SK-N-SH (cell line): Measurements from ENCODE around the gene TUT1. TPM values are rescaled to one million over a fixed set of nuclear protein-coding genes. Genes with fewer than 3 reads are reported as not detected.

ENCODE experiments used
- CTCF ChIA-PET: fragments of 300-600, 350-600 bp; formaldehyde crosslinking; extraction: SDS; loops from one replicate; lab custom pipeline; 2021; lab: Yijun Ruan, JAX
- POLR2A ChIA-PET: fragments of 350-600 bp; sonication (Branson Sonifier 250); formaldehyde crosslinking; extraction: SDS; loops from one replicate; lab custom pipeline; 2020; ENCODE audit warnings: antibody characterized with exemption, inconsistent platforms; lab: Yijun Ruan, JAX
- DNase-seq: peaks from one replicate; pipeline ENCODE4 v3.0.0; 2012
- H2AFZ ChIP-seq: fragments of 200-600 bp; sonication (generic); 2 replicates; pipeline ENCODE4 v1.8.1; 2016; ENCODE audit warnings: antibody characterized with exemption, mild to moderate bottlenecking, low read depth
- H3F3A ChIP-seq: fragments of 200-600 bp; sonication (generic); replicated peaks from 2 replicates; pipeline ENCODE3; 2016; ENCODE audit warnings: antibody characterized with exemption, mild to moderate bottlenecking; ENCODE audit not compliant: insufficient read depth
- H3K27ac ChIP-seq, 2 experiments: fragments of 200-500 bp in 1 of 2; fragments of 200-600 bp in 1 of 2; sonication (Bioruptor generic) in 1 of 2; sonication (generic), shearing (Covaris generic) in 1 of 2; 2 replicates each; pipeline versions ENCODE4 v1.5.1 to v1.6.1; 2014 to 2016; ENCODE audit warnings: low read depth in 2 of 2, inconsistent platforms in 1 of 2, low read length in 1 of 2, mild to moderate bottlenecking in 1 of 2, mixed read lengths in 1 of 2
- H3K27me3 ChIP-seq: fragments of 200-600 bp; sonication (generic), shearing (Covaris generic); 2 replicates; pipeline ENCODE4 v1.6.1; 2016; ENCODE audit warnings: mixed run types; ENCODE audit not compliant: insufficient read depth
- H3K36me3 ChIP-seq, 2 experiments: fragments of 200-500 bp in 1 of 2; fragments of 200-600 bp in 1 of 2; sonication (Bioruptor generic) in 1 of 2; sonication (generic) in 1 of 2; replicated peaks in 1 of 2; 2 replicates each; pipeline versions ENCODE3 to v1.5.1; 2014 to 2016; ENCODE audit warnings: low read length in 1 of 2, mild to moderate bottlenecking in 1 of 2; ENCODE audit not compliant: insufficient read depth in 2 of 2, control insufficient read depth in 1 of 2
- H3K4me1 ChIP-seq, 2 experiments: fragments of 200-500 bp in 1 of 2; fragments of 200-600 bp in 1 of 2; sonication (Bioruptor generic) in 1 of 2; sonication (generic), shearing (Covaris generic) in 1 of 2; 2 replicates each; pipeline versions ENCODE4 v1.5.1 to v1.6.1; 2014 to 2016; ENCODE audit warnings: low read depth in 1 of 2, low read length in 1 of 2, mixed run types in 1 of 2; ENCODE audit not compliant: insufficient read depth in 2 of 2, control insufficient read depth in 1 of 2
- H3K4me2 ChIP-seq: fragments of 200-600 bp; sonication (generic), shearing (Covaris generic); 2 replicates; pipeline ENCODE4 v1.6.1; 2017; ENCODE audit warnings: mixed run types
- H3K4me3 ChIP-seq, 2 experiments: fragments of 200-500 bp in 1 of 2; fragments of 200-600 bp in 1 of 2; sonication (Bioruptor generic) in 1 of 2; sonication (generic), shearing (Covaris generic) in 1 of 2; 2 replicates each; pipeline versions ENCODE4 v1.5.1 to v1.8.1; 2014 to 2016; ENCODE audit warnings: low read depth in 2 of 2, inconsistent platforms in 1 of 2, low read length in 1 of 2, mild to moderate bottlenecking in 1 of 2, mixed read lengths in 1 of 2, moderate library complexity in 1 of 2
- H3K79me2 ChIP-seq: fragments of 200-600 bp; sonication (generic); 2 replicates; pipeline ENCODE4 v1.8.1; 2017; ENCODE audit warnings: mild to moderate bottlenecking; ENCODE audit not compliant: insufficient read depth
- H3K9ac ChIP-seq: fragments of 200-600 bp; sonication (generic); 2 replicates; pipeline ENCODE4 v1.6.1; 2017; ENCODE audit warnings: mixed run types
- H3K9me2 ChIP-seq: fragments of 200-600 bp; sonication (generic); 2 replicates; pipeline ENCODE4 v1.6.1; 2017; ENCODE audit warnings: mixed run types
- H3K9me3 ChIP-seq: fragments of 200-600 bp; sonication (generic); 2 replicates; pipeline ENCODE4 v1.6.1; 2017; ENCODE audit warnings: mixed run types, mild to moderate bottlenecking, moderate library complexity
- H4K20me1 ChIP-seq: fragments of 200-600 bp; sonication (generic); 2 replicates; pipeline ENCODE4 v1.6.1; 2017; ENCODE audit warnings: mild to moderate bottlenecking, mixed run types; ENCODE audit not compliant: insufficient read depth
- PBX3 ChIP-seq: IDR thresholded peaks from 2 replicates; pipeline ENCODE4; 2012
- RXRA ChIP-seq: IDR thresholded peaks from 2 replicates; pipeline ENCODE4 v1.4.0; 2012; ENCODE audit warnings: low read depth, mild to moderate bottlenecking, borderline replicate concordance
- SIN3A ChIP-seq: IDR thresholded peaks from 2 replicates; pipeline ENCODE4 v1.6.1; 2012; ENCODE audit warnings: low read depth, mild to moderate bottlenecking, low read length, moderate library complexity, borderline replicate concordance
- TAF1 ChIP-seq: IDR thresholded peaks from 2 replicates; pipeline ENCODE4 v1.6.1; 2012; ENCODE audit warnings: low read depth, mild to moderate bottlenecking, low read length, moderate library complexity, borderline replicate concordance
- WGBS: methylation state at CpG from one replicate; pipeline ENCODE4 v1.1.6; 2017; ENCODE audit warnings: low lambda C conversion rate; 5-methylcytosine and 5-hydroxymethylcytosine counted together
- polyA plus RNA-seq, 3 experiments: library from polyadenylated mRNA; depleted of rRNA; stranded (reverse); fragments of >200 nt; gene quantifications; 2 replicates each; pipeline ENCODE4 v1.2.3, GENCODE V29; 2012
- TF ChIP-seq, protein P1 (sequence below): IDR thresholded peaks from 2 replicates; pipeline ENCODE4 v1.4.0; 2012; ENCODE audit warnings: low read depth, borderline replicate concordance

TUT1 gene
- polyA plus RNA-seq, 1 of the 3 experiments (the other 2 are of a cell fraction): 27.3 TPM

DNA sequence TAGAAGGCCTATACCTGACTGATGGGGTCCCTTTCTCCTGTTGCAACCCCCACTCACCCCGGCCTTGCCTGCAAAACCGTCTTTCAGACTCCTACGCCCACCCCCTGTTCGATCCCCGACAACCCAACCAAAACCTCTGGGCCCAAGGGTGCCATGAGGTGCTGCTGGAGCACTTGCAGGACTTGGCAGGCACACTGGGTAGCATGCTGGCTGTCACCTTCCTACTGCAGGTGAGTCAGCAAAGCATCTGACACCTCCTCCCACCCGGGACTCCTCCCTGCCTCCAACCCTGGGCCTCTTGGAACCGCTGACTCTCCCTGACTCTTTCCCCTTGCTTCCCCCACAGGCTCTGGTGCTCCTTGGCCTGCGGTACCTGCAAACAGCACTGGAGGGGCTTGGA, 23.0 kb upstream of the TUT1 start:
- no peak overlapping the region for H2AFZ ChIP-seq
- peaks cover 28% of the 10 kb centered on the region for H3K79me2 ChIP-seq
- H3F3A ChIP-seq: peaks cover 27% of the 10 kb centered on the region
- CTCF ChIA-PET: interaction anchor here (1.4 to 4.1 kb wide), 3 partner anchors 14 to 41 kb away, joined by 4 to 23 read pairs (median 6); partner anchors contain the start of gene MTA2
- no peak overlapping the region for H3K9ac ChIP-seq
- no peaks in the 10 kb centered on the region for H3K9me3 ChIP-seq
- H3K4me2 ChIP-seq: no peak overlapping the region
- H3K4me1 ChIP-seq: peaks cover 4 to 24% of the 10 kb centered on the region in 2 experiments; a peak in 2 of 4 replicates
- no peaks in the 10 kb centered on the region for H3K9me2 ChIP-seq
- no peak overlapping the region; a peak in 1 of 4 replicates for H3K27ac ChIP-seq
- 0 out of 2 replicates have a peak, but pooled peaks have one; percentile 33 for TF ChIP-seq SIN3A
- TF ChIP-seq TAF1: no peak
- TF ChIP-seq, protein P1, sequence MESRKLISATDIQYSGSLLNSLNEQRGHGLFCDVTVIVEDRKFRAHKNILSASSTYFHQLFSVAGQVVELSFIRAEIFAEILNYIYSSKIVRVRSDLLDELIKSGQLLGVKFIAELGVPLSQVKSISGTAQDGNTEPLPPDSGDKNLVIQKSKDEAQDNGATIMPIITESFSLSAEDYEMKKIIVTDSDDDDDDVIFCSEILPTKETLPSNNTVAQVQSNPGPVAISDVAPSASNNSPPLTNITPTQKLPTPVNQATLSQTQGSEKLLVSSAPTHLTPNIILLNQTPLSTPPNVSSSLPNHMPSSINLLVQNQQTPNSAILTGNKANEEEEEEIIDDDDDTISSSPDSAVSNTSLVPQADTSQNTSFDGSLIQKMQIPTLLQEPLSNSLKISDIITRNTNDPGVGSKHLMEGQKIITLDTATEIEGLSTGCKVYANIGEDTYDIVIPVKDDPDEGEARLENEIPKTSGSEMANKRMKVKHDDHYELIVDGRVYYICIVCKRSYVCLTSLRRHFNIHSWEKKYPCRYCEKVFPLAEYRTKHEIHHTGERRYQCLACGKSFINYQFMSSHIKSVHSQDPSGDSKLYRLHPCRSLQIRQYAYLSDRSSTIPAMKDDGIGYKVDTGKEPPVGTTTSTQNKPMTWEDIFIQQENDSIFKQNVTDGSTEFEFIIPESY: no peak
- no peaks in the 10 kb centered on the region for H3K27me3 ChIP-seq
- H4K20me1 ChIP-seq: no peaks in the 10 kb centered on the region
- POLR2A ChIA-PET: interaction anchor here (1.1 kb wide), 1 partner anchor 15 kb away, joined by 4 read pairs; no protein-coding TSS in a partner anchor
- peaks cover 14 to 15% of the 10 kb centered on the region in 2 experiments for H3K36me3 ChIP-seq
- no peak overlapping the region for H3K4me3 ChIP-seq
- 88% methylated on average over 8 of the region's 8 CpGs for whole genome bisulfite sequencing
- DNase-seq: no peak

- WGBS: 54% methylated on average over 5 of the region's 15 CpGs
- POLR2A ChIA-PET: interaction anchor here (1.1 to 2.7 kb wide), 6 partner anchors 8 to 59 kb away, joined by 4 to 17 read pairs (median 6); partner anchors contain the start of genes B3GAT3, C11orf98, CSKMT and LBHD1
- no peak for TF ChIP-seq RXRA
- 0 out of 2 replicates have a peak, but pooled peaks have one; percentile 0 for TF ChIP-seq PBX3
- peak overlapping the region; percentile 70 to 92 for H3K27ac ChIP-seq
- H3F3A ChIP-seq: peaks cover 27% of the 10 kb centered on the region
- CTCF ChIA-PET: interaction anchor here (0.6 to 6.9 kb wide), 11 partner anchors 8 to 218 kb away, joined by 3 to 69 read pairs (median 6); partner anchors contain the start of genes B3GAT3, MTA2 and TUT1
- H3K79me2 ChIP-seq: peaks cover 18% of the 10 kb centered on the region; the same call in 1 of the 2 replicates
- H3K27me3 ChIP-seq: no peaks in the 10 kb centered on the region
- no peaks in the 10 kb centered on the region for H4K20me1 ChIP-seq
- no peak for DNase-seq
- H3K9ac ChIP-seq: no peak overlapping the region
- peaks cover 4 to 24% of the 10 kb centered on the region in 2 experiments; a peak in 2 of 4 replicates for H3K4me1 ChIP-seq
- H3K4me3 ChIP-seq: peak overlapping the region in 1 of 2 experiments; percentile 36; a peak in 2 of 4 replicates
- no peaks in the 10 kb centered on the region for H3K9me3 ChIP-seq
- no peak overlapping the region for H2AFZ ChIP-seq
- peak overlapping the region; percentile 82; the same call in 1 of the 2 replicates for H3K4me2 ChIP-seq
- peaks cover 15 to 20% of the 10 kb centered on the region in 2 experiments for H3K36me3 ChIP-seq
- no peaks in the 10 kb centered on the region for H3K9me2 ChIP-seq
Observed at GRCh38 chr11:62613291-62613778, 22.0 kb upstream of the TUT1 start.
